ENCODE results near the gene RABGEF1.
"Not testable (repeated sequence)": the region's sequence is repeated elsewhere in the genome, so short reads cannot be mapped to it uniquely, and the experiment has no call there.

The RABGEF1 gene

DNA sequence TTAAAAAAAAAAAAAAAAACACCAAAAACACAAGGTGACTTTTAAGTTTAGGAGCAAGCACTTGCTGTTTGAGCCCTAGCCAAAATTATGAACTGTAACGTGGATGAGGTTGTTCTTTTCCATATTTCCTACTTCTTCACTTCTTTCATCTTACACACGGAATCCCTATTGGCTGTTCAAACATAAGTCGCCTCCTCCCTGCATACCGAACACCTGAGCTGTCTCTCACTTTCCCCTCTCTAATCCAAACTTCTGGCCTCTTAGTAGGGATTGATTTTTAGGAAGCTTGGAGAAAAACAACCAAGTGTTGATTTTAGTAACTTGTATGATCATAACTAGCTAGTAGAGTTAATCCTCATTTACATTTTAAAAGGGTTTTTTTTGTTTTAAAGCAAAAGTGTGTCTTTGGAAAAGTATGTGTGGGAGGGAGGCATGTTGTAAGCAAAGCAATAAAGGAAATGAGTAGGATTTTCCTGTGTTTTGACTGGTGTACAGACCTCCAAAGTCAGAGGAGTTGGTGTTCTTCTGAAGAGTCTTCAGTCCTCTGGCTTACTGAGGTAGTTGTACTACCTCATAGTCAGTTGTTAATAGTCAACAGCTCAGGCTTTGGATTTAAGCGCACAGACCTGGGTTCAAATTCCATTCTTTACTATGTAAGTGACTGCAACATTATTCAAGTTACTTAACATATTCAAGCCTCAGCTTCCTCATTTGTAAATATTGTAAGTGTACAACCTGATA, 39.3 kb downstream of the RABGEF1 start:
- H3K9me3 ChIP-seq (ENCODE audit: insufficient read depth, low read length): no peaks in the 10 kb centered on the region
- no peak overlapping the region for H2AFZ ChIP-seq (ENCODE audit: low read depth, low read length)
- H3K4me3 ChIP-seq (ENCODE audit: low read length): no peak overlapping the region
- TF ChIP-seq, protein P1, sequence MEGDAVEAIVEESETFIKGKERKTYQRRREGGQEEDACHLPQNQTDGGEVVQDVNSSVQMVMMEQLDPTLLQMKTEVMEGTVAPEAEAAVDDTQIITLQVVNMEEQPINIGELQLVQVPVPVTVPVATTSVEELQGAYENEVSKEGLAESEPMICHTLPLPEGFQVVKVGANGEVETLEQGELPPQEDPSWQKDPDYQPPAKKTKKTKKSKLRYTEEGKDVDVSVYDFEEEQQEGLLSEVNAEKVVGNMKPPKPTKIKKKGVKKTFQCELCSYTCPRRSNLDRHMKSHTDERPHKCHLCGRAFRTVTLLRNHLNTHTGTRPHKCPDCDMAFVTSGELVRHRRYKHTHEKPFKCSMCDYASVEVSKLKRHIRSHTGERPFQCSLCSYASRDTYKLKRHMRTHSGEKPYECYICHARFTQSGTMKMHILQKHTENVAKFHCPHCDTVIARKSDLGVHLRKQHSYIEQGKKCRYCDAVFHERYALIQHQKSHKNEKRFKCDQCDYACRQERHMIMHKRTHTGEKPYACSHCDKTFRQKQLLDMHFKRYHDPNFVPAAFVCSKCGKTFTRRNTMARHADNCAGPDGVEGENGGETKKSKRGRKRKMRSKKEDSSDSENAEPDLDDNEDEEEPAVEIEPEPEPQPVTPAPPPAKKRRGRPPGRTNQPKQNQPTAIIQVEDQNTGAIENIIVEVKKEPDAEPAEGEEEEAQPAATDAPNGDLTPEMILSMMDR (IDR thresholded peaks at IDR 0.05; ENCODE audit: low read depth, low read length): no peak
- H3K27ac ChIP-seq (ENCODE audit: low read length): no peak overlapping the region
- H4K20me1 ChIP-seq (ENCODE audit: insufficient read depth, low read length): no peaks in the 10 kb centered on the region; the same call in 1 of the 2 replicates
- no peak overlapping the region for H3K9ac ChIP-seq (ENCODE audit: low read length)
- H3K79me2 ChIP-seq (ENCODE audit: low read length): no peaks in the 10 kb centered on the region
- H3K4me1 ChIP-seq (ENCODE audit: low read length): no peaks in the 10 kb centered on the region
- no peak overlapping the region for H3K4me2 ChIP-seq (ENCODE audit: low read length)
- peaks cover 14% of the 10 kb centered on the region for H3K36me3 ChIP-seq (replicated peaks; ENCODE audit: low read depth, low read length)
- no peaks in the 10 kb centered on the region for H3K27me3 ChIP-seq (ENCODE audit: low read depth, low read length)

DNA sequence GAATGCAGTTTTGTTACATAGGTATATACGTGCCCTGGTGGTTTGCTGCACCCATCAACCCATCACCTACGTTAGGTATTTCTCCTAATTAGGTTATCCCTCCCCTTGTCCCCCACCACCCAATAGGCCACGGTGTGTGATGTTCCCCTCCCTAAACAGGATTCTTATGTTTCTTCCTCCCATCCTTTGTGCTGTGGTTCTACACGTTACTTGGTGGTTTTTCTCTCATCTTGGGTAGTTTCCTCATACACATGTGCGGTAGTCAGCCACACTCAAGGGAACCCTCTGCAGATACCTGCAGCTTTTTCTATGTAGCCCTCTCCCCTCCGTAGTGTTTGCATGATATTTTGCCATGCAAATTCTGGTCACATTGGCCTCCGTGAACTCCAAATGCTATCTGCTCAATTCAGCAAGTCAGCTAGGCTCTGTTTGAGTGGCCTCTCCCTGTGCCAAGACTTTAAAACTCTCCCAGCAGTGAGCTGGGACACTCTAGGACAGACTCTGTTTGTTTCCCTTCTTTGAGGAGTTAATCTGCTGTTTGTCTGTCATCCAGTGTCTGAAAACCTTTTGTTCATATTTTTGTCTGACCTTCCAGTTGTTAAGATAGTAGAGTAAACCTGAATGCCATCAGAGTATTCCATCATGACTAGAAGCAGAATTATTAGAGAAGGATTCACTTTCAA, 41.0 kb downstream of the RABGEF1 start:
- Histone ChIP-seq H3K79me2 (ENCODE audit: low read length) (no peaks in the 10 kb centered on the region), H3K4me3 (ENCODE audit: low read length) (no peak overlapping the region), H4K20me1 (ENCODE audit: insufficient read depth, low read length) (no peaks in the 10 kb centered on the region; the same call in 1 of the 2 replicates), H3K9ac (ENCODE audit: low read length) (no peak overlapping the region), H3K27me3 (ENCODE audit: low read depth, low read length) (no peaks in the 10 kb centered on the region), H2AFZ (ENCODE audit: low read depth, low read length) (no peak overlapping the region), H3K4me1 (ENCODE audit: low read length) (no peaks in the 10 kb centered on the region), H3K36me3 (replicated peaks; ENCODE audit: low read depth, low read length) (peaks cover 14% of the 10 kb centered on the region), H3K27ac (ENCODE audit: low read length) (no peak overlapping the region), H3K4me2 (ENCODE audit: low read length) (no peak overlapping the region), H3K9me3 (ENCODE audit: insufficient read depth, low read length) (no peaks in the 10 kb centered on the region)
- TF ChIP-seq EZH2phosphoT487 (IDR thresholded peaks at IDR 0.05; ENCODE audit: low read depth): no peak
- TF ChIP-seq, protein P1 (IDR thresholded peaks at IDR 0.05; ENCODE audit: low read depth, low read length): no peak

DNA sequence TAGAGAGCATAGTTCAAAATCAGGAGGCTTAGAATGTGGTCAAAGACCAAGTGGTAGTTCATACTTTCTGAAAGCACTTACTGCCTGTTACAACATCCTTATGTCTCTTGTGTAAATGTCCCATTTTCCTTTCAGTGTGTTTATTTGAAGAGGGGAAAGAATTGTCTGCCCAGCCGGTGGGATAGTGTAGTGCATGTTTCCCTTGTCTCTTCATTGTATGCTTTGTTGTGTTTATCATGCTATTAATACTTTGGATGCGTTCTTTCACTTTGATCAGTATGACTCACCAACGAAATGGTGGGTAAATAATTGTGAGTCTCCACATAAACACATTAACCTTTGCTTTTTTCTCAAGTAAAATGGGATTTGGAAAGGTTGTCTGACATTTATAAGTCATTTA, 42.3 kb downstream of the RABGEF1 start:
- H3K9ac ChIP-seq (ENCODE audit: low read length); H3K9me3 ChIP-seq (ENCODE audit: insufficient read depth, low read length); H3K27ac ChIP-seq (ENCODE audit: low read length); H3K4me2 ChIP-seq (ENCODE audit: low read length); H3K27me3 ChIP-seq (ENCODE audit: low read depth, low read length); H2AFZ ChIP-seq (ENCODE audit: low read depth, low read length); H3K79me2 ChIP-seq (ENCODE audit: low read length); H3K4me3 ChIP-seq (ENCODE audit: low read length); H3K4me1 ChIP-seq (ENCODE audit: low read length); H4K20me1 ChIP-seq (ENCODE audit: insufficient read depth, low read length): not testable (repeated sequence)
- H3K36me3 ChIP-seq (replicated peaks; ENCODE audit: low read depth, low read length): peaks cover 16% of the 10 kb centered on the region

DNA sequence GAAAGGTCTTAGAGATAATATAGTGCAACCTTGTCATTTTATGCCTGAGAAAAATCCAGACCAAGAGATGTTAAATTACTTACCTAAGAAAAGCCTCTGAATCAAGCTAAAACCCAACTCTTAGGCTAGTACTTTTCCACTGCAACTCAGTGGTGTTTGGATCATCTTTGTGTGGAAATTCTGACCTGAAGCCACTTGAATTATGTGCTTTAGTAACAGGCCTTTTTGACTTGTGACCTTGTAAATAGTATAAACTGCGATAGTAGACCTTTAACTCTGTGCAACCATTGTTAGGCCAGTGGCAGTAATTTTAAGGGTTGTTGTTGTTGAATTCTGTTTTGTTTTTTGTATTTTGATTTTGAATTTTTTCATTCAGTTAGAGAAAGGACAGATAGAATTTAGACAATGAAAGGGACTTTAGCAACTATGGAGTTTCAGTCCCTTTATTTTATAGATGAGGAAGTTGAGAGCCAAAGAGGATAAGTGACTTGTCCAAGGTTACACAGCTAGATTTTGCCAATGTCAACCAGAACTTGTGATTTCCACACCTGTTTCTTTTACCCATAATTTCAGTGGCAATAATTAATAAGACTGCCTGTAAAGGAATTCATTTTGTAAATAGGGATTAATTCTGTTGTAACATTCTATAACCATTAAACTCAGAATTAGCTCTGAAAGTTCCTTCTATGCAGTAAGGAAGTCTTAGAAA, 43.5 kb downstream of the RABGEF1 start:
- H3K27ac ChIP-seq (ENCODE audit: low read length); H2AFZ ChIP-seq (ENCODE audit: low read depth, low read length); H3K27me3 ChIP-seq (ENCODE audit: low read depth, low read length); H3K9me3 ChIP-seq (ENCODE audit: insufficient read depth, low read length); H3K9ac ChIP-seq (ENCODE audit: low read length); H3K4me3 ChIP-seq (ENCODE audit: low read length); H3K79me2 ChIP-seq (ENCODE audit: low read length); H3K4me1 ChIP-seq (ENCODE audit: low read length); H3K4me2 ChIP-seq (ENCODE audit: low read length); H4K20me1 ChIP-seq (ENCODE audit: insufficient read depth, low read length): not testable (repeated sequence)
- peaks cover 16% of the 10 kb centered on the region for H3K36me3 ChIP-seq (replicated peaks; ENCODE audit: low read depth, low read length)

DNA sequence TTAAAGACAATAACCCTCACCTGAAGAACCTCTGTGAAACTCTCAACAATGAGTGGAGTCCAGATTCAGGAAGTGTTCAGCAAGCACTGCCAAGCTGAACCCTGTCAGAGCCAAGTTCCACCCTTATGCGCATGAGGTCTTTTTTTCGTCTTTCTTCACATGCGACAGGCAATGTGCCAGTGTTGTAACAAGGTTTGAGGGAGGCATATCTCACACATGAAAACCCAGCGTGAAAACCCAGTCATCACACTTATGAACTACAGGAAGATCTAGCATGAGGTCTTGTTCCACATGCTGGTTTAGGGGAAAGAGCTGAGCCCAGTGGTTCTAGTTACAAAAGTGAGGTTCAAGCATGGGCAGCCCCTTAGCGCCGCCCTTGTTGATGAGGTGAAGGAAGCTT, 49.7 kb downstream of the RABGEF1 start:
- H3K4me2 ChIP-seq (ENCODE audit: low read length): no peak overlapping the region
- H3K36me3 ChIP-seq (replicated peaks; ENCODE audit: low read depth, low read length): peaks cover 12% of the 10 kb centered on the region
- H3K4me1 ChIP-seq (ENCODE audit: low read length): no peaks in the 10 kb centered on the region
- no peak overlapping the region for H3K9ac ChIP-seq (ENCODE audit: low read length)
- no peaks in the 10 kb centered on the region for H3K9me3 ChIP-seq (ENCODE audit: insufficient read depth, low read length)
- H3K27me3 ChIP-seq (ENCODE audit: low read depth, low read length): no peaks in the 10 kb centered on the region
- H3K4me3 ChIP-seq (ENCODE audit: low read length): no peak overlapping the region
- H3K79me2 ChIP-seq (ENCODE audit: low read length): no peaks in the 10 kb centered on the region
- TF ChIP-seq EZH2phosphoT487 (IDR thresholded peaks at IDR 0.05; ENCODE audit: low read depth): no peak
- TF ChIP-seq, protein P1 (IDR thresholded peaks at IDR 0.05; ENCODE audit: low read depth, low read length): no peak
- H2AFZ ChIP-seq (ENCODE audit: low read depth, low read length): no peak overlapping the region
- H4K20me1 ChIP-seq (ENCODE audit: insufficient read depth, low read length): no peaks in the 10 kb centered on the region
- no peak overlapping the region for H3K27ac ChIP-seq (ENCODE audit: low read length)
